Inferior parietal cortex (tissue), 1 donor: Measurements from ENCODE around the gene MOB3B.
"Not testable (repeated sequence)": the region's sequence is repeated elsewhere in the genome, so short reads cannot be mapped to it uniquely, and the experiment has no call there.

Source experiments
- DNase-seq: peaks from one replicate; pipeline ENCODE4 v3.0.0-alpha.2; 2016; ENCODE audit errors: extremely low spot score

MOB3B gene

DNA sequence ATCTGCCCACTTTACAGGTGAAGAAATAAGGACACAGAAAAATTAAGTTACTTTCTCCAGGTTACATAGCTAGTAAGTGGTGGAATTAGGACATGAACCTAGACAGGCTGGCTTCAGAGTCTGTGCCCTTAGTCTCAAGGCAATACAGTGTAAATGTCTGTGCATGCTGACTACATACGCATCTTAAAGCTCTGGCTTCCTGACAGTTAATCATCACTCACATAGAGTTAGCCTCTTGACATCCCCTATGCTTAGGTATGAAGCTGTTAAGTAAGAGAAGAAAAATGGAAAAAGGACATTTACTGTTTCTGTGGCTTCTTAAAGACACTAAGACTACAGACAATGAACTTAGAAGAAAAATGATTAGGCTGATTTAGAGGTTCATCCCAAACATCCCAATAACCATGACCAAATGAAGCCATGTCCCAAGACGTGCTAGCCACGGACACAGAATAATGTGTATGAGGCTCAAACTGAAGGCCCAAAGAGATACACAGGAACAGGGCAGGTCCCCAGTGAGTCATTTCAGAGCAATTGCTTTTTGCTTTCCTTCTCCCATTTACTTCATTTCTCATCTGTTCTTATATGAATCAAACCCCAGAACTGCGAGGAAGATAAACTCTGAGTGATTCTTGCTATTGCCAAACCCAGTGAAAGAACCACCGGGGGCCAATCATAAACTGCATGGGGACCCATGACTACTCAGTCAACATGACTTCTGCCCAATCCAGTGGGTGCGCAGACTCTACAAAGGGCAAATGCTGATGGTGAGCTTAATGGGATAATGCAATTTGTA lies 105.5 kb downstream of the MOB3B start:
- no peak for DNase-seq

- no peak for DNase-seq
These were observed 107.3 kb downstream of the MOB3B start for GRCh38 chr9:27422279-27422834.

DNA sequence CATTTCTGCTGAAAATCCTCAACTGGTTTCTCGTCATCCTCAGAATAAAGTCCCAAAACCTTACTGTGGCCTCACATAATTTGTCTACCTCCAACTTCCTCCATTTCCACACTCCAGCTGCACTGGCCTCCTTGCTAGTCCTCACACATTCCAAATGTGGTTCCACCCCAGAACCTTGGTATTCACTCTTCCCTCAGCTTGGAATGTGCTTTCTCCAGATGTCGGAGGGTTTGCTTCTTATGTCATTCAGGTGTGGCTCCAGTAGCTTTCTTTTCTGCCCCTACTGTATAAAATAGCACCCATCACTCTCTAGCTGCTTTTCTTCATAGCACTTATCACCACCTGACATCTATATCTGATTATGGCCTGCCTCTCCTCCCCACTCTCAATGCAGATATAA lies 108.0 kb downstream of the MOB3B start:
- no peak for DNase-seq

GRCh38 chr9:27419558-27419957 lies 110.1 kb downstream of the MOB3B start:
- DNase-seq, result not testable (repeated sequence)

DNA sequence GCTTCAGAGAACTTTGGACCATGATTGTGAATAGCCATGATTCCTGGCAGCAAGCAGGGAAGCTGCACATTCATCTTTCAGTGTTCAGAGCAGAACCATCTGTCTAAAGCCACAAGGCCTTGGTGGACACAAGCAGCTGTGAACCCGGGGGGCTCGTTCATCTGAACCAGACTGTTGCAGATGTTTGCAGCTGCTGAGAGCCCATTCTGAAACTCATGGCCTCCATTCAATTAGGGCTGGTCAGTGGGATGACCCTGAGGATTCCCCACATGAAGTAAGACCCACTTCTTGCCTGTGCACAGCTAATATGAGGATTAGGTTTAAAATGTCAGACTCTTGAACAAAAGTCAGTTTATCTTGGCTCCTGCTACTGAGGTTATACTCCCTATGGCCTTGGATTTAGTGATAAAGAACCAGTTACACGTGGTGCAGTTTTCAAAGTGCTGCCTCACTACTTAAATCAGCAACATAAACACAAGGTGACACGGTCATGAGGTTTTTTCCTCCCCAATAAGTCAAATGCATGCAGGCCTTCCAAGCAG lies 115.3 kb downstream of the MOB3B start:
- no peak for DNase-seq

- no peak for DNase-seq
These were observed 115.9 kb downstream of the MOB3B start for GRCh38 chr9:27413511-27414219.

DNA sequence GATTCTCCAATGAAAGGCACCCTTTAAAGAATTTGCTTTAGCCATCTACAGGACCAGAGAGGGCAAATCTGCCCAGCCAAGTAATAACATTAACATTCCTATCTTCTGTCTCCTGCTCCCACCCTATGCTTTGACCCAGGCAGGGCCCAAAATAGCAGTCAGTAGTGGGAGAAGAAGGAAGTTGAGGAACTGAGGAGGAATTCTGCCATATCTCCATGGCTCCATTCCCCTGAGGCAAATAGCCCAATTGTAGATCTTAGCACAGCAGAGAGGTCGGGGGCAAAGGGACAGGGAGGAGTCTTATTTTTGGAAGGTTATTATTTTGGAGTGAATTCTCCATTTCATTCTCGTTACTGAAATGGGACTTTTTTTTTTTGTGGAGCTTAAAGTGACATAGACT lies 116.7 kb downstream of the MOB3B start:
- DNase-seq, result no peak

DNA sequence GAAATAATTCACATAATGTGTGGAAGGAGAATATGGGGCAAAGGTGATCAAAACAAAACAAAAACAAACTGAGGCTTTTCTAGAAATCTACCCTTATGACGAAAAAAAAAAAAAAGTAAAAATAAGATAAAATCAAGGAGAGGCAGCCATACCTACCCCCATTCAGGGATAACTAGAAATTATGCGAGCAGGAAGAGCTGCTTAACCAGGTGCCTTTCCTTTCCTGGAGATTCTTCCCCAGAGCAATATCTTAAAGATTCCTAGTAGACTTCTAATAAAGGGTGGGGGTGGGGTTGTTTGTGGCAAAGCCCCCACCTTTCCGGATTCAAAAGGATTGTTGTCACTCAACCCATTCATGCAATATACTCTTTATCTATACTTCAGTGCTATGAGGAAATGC lies 117.5 kb downstream of the MOB3B start:
- DNase-seq, result no peak

- no peak for DNase-seq
These were observed 121.1 kb downstream of the MOB3B start for GRCh38 chr9:27408482-27408881.

- no peak for DNase-seq
These were observed 121.6 kb downstream of the MOB3B start for GRCh38 chr9:27408001-27408400.

GRCh38 chr9:27407491-27407890 lies 122.1 kb downstream of the MOB3B start:
- no peak for DNase-seq

GRCh38 chr9:27404661-27405060 lies 125.0 kb downstream of the MOB3B start:
- no peak for DNase-seq

DNA sequence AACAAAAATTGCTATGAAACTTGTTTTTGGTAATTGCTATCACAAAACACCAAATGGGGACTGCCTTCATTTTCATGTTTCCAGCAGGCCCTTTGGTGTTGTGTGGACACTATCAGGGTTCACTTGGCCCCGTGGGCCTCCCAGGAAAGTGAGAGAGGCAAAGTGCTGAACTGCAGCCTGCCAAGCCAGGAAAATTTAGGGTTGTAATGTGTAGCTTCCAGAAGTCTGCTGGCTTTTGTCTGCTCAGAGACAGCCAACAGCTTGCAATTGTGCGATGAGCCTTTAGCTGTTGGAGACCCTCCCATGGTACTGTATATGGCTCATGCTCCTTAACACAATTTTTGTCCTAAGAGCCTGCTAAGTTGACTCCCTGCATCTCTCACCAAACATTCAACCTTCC lies 127.0 kb downstream of the MOB3B start:
- no peak for DNase-seq

DNA sequence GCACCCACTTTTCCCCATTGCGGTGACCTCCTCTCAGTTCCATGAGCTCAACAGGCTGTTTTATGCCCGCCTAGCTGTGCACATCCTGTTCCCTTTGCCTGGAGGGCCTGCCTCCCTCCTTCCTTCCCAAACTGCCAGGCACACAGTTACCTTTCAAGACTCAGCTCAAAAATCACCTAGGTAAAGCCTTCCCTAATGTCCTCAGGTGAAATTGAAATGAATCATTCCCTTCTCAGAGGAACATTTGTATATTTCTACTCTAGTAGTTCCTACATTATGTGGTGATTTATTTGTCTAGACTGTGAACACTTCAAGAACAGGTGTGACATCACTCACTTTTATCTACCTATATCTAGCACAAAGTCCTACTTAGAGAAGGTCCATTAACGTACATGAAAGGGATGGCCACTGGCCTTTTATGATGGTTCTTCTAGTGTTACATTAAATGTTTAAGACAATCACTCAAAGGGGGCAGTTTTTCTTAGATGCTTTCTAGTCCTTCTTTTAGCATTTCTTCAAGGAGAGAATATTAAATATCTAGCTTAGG lies 129.2 kb downstream of the MOB3B start:
- DNase-seq, result no peak

- no peak for DNase-seq
These were observed 130.5 kb downstream of the MOB3B start for GRCh38 chr9:27398982-27399653.

DNA sequence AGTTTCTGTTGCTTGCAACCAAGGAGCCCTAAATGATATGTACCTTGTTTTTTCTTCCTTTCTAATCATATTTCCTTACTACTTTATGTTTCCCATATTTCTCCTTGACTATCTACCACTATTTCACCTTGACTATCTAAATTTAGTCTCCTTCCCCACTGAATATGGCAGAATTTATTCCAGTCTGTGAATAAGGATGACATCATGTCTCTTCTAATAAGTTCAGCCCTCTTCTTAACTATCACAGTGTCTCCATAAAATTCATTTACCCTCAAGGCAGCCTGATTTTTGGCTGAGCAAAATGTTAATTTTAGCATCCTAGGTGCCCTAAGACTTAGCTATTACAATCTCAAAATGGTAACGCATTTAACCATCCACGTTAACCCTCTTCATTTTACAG lies 133.1 kb downstream of the MOB3B start:
- DNase-seq, result no peak

DNA sequence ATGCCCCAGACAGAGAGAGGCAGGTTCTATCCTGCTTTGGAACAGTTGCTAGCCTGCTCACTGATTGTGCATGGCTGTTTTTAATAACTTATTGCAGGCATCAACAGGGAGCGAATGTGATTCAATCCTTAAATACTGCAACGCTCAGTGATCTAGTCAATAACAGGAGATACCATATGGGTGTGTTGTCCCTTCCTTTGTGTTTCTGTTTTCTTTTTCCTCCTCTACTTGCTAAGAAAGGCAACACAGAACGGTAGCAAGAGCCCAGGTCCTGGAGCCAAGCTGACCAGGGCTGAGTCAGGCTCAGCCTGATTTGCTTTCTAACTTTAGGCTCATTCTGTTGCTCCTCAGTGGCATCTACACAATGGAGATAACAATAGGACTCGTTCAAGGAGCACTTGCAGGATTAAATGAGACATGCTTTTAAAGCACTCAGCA lies 134.1 kb downstream of the MOB3B start:
- no peak for DNase-seq

GRCh38 chr9:27394826-27395201 lies 134.8 kb downstream of the MOB3B start:
- DNase-seq, result no peak

GRCh38 chr9:27394154-27394825 lies 135.3 kb downstream of the MOB3B start:
- DNase-seq, result no peak

GRCh38 chr9:27393054-27393846 lies 136.4 kb downstream of the MOB3B start:
- DNase-seq, result no peak
